ENCODE data around the gene SPECC1. TPM values are rescaled to one million over a fixed set of nuclear protein-coding genes. Genes with fewer than 3 reads are reported as not detected.

SPECC1 gene
- total RNA-seq, 1 donor from 2014 or later: 65.7 TPM

- no peak for TF ChIP-seq CTCF (IDR thresholded peaks at IDR 0.05; ENCODE audit: unreplicated experiment)
- Mint-ChIP-seq H3K4me1 (ENCODE audit: unreplicated experiment) (no peaks in the 10 kb centered on the region), H3K4me3 (ENCODE audit: unreplicated experiment) (no peak overlapping the region), H3K27me3 (ENCODE audit: unreplicated experiment) (peaks cover 2% of the 10 kb centered on the region), H3K27ac (ENCODE audit: unreplicated experiment) (no peak overlapping the region), H3K36me3 (ENCODE audit: low read depth, unreplicated experiment) (peaks cover 27% of the 10 kb centered on the region), H3K9me3 (ENCODE audit: unreplicated experiment) (peaks cover 12% of the 10 kb centered on the region)
- no peak for DNase-seq (ENCODE audit: low spot score)
Measured at GRCh38 chr17:20307326-20307910, 298.3 kb downstream of the SPECC1 start.

DNA sequence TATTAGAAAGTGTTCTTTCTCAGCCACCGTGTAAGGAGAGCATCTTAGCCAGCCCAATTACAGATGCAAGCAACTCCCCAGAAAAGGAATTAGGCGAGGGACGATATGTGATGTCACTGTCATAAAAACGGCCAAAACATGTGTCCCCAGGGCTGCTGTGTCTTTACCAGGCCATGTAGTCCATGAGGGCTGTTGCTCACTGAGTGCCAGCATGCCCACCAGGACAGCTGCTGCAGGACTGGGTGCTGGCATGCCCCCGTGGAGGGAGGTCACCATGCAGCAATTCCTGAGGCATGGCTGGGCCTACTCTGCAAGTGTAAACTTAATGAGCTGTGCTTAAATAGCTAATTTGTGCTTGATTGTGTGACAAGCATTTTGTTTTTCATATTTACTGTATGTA is 301.3 kb downstream of the SPECC1 start:
- Mint-ChIP-seq H3K4me1 (ENCODE audit: unreplicated experiment) (no peaks in the 10 kb centered on the region), H3K9me3 (ENCODE audit: unreplicated experiment) (peaks cover 12% of the 10 kb centered on the region), H3K27me3 (ENCODE audit: unreplicated experiment) (peaks cover 2% of the 10 kb centered on the region), H3K27ac (ENCODE audit: unreplicated experiment) (no peak overlapping the region), H3K4me3 (ENCODE audit: unreplicated experiment) (no peak overlapping the region), H3K36me3 (ENCODE audit: low read depth, unreplicated experiment) (peaks cover 23% of the 10 kb centered on the region)
- no peak for TF ChIP-seq CTCF (IDR thresholded peaks at IDR 0.05; ENCODE audit: unreplicated experiment)
- no peak for DNase-seq (ENCODE audit: low spot score)

- Mint-ChIP-seq H3K27me3 (ENCODE audit: unreplicated experiment) (peaks cover 2% of the 10 kb centered on the region), H3K4me3 (ENCODE audit: unreplicated experiment) (no peak overlapping the region), H3K36me3 (ENCODE audit: low read depth, unreplicated experiment) (peaks cover 5% of the 10 kb centered on the region), H3K27ac (ENCODE audit: unreplicated experiment) (no peak overlapping the region), H3K9me3 (ENCODE audit: unreplicated experiment) (no peaks in the 10 kb centered on the region), H3K4me1 (ENCODE audit: unreplicated experiment) (no peaks in the 10 kb centered on the region)
- no peak for DNase-seq (ENCODE audit: low spot score)
- TF ChIP-seq CTCF (IDR thresholded peaks at IDR 0.05; ENCODE audit: unreplicated experiment): no peak
Measured at GRCh38 chr17:20313306-20313705, 304.1 kb downstream of the SPECC1 start.

DNA sequence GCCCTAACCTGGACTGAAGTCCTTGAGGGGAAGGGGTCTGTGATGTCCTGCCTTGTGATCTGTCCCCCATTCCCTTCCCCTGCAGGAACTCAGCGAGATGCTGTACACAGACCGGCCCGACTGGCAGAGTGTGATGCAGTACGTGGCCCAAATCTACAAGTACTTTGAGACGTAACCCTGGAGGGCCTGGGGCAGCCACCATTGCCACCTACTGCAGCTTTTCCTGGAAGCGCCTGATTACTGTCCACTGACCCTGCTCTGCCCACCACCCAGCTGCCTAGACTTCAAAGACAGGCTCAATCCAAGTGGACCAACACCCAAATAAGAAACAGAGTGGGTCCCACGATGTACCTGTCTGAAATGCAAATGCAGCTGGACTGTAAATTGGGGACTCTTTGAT is 304.7 kb downstream of the SPECC1 start:
- Mint-ChIP-seq H3K27me3 (ENCODE audit: unreplicated experiment) (peaks cover 2% of the 10 kb centered on the region), H3K9me3 (ENCODE audit: unreplicated experiment) (no peaks in the 10 kb centered on the region), H3K36me3 (ENCODE audit: low read depth, unreplicated experiment) (no peaks in the 10 kb centered on the region), H3K27ac (ENCODE audit: unreplicated experiment) (no peak overlapping the region), H3K4me1 (ENCODE audit: unreplicated experiment) (no peaks in the 10 kb centered on the region), H3K4me3 (ENCODE audit: unreplicated experiment) (no peak overlapping the region)
- no peak for TF ChIP-seq CTCF (IDR thresholded peaks at IDR 0.05; ENCODE audit: unreplicated experiment)
- no peak for DNase-seq (ENCODE audit: low spot score)

DNA sequence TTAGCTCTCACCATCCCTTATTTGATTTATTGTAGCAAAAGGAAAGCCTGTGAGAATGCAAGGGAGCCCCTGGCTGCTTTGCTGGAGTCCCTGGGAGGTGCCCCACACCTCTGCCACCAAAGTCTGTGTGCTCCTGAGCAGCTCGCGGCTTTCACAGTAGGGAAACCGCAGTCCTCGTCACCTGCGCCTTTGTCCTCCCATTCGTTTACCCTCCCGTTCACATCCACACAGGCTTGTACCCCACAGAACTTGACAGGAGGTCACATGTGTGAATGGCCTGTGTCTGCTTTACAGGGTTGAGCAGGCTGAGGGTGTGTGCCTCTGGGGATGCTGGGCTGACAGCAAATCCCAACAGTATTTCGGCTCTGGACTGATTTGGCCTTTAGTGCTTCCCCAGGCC is 305.7 kb downstream of the SPECC1 start:
- peaks cover 2% of the 10 kb centered on the region for H3K27me3 Mint-ChIP-seq (ENCODE audit: unreplicated experiment)
- no peaks in the 10 kb centered on the region for H3K9me3 Mint-ChIP-seq (ENCODE audit: unreplicated experiment)
- H3K27ac Mint-ChIP-seq (ENCODE audit: unreplicated experiment): no peak overlapping the region
- DNase-seq (ENCODE audit: low spot score): no peak
- no peaks in the 10 kb centered on the region for H3K36me3 Mint-ChIP-seq (ENCODE audit: low read depth, unreplicated experiment)
- TF ChIP-seq CTCF (IDR thresholded peaks at IDR 0.05; ENCODE audit: unreplicated experiment): no peak
- H3K4me1 Mint-ChIP-seq (ENCODE audit: unreplicated experiment): peaks cover under 1% of the 10 kb centered on the region
- H3K4me3 Mint-ChIP-seq (ENCODE audit: unreplicated experiment): no peak overlapping the region

Measured in endothelial cell (in vitro differentiated cells).